ENCODE data around the gene NT5DC3. TPM values are rescaled to one million over a fixed set of nuclear protein-coding genes. Genes with fewer than 3 reads are reported as not detected.

The NT5DC3 gene
- total and polyA plus RNA-seq, 2 of the 13 experiments (the other 11 are each of a cell fraction or from before 2014, with no cell fraction given): 3.2 to 6.6 TPM

DNA sequence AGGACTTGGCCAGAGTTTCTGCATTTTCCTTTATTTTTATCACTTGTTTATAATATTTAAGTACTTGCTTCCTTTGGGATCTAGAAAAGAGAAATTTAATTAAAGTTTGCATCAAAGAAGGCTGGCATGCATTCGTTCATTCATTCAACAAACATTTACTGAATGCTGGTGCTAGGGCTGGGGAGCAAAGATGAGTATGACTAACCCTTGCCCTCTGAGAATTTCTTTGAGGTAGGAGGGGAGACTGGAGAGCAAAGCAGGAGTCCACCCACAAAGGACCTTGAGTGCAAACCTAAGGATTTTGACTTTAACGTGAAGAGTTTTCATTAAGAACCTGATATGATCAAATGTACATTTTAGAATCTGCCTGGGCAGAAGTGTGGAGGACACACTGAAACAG lies 16.1 kb upstream of the NT5DC3 start (continued):
- TF ChIP-seq BATF2 (CRISPR knock-in tag; IDR thresholded peaks at IDR 0.05): no peak
- TF ChIP-seq ZMYM3 (CRISPR knock-in tag; IDR thresholded peaks at IDR 0.05): 0 out of 2 replicates have a peak, but pooled peaks have one; percentile 13
- TF ChIP-seq LCORL (IDR thresholded peaks at IDR 0.05): no peak
- 0 out of 2 replicates have a peak, but pooled peaks have one; percentile 50 for TF ChIP-seq LCORL (CRISPR knock-in tag; IDR thresholded peaks at IDR 0.05)
- TF ChIP-seq MAFG (CRISPR knock-in tag; IDR thresholded peaks at IDR 0.05): no peak
- TF ChIP-seq, protein P1, sequence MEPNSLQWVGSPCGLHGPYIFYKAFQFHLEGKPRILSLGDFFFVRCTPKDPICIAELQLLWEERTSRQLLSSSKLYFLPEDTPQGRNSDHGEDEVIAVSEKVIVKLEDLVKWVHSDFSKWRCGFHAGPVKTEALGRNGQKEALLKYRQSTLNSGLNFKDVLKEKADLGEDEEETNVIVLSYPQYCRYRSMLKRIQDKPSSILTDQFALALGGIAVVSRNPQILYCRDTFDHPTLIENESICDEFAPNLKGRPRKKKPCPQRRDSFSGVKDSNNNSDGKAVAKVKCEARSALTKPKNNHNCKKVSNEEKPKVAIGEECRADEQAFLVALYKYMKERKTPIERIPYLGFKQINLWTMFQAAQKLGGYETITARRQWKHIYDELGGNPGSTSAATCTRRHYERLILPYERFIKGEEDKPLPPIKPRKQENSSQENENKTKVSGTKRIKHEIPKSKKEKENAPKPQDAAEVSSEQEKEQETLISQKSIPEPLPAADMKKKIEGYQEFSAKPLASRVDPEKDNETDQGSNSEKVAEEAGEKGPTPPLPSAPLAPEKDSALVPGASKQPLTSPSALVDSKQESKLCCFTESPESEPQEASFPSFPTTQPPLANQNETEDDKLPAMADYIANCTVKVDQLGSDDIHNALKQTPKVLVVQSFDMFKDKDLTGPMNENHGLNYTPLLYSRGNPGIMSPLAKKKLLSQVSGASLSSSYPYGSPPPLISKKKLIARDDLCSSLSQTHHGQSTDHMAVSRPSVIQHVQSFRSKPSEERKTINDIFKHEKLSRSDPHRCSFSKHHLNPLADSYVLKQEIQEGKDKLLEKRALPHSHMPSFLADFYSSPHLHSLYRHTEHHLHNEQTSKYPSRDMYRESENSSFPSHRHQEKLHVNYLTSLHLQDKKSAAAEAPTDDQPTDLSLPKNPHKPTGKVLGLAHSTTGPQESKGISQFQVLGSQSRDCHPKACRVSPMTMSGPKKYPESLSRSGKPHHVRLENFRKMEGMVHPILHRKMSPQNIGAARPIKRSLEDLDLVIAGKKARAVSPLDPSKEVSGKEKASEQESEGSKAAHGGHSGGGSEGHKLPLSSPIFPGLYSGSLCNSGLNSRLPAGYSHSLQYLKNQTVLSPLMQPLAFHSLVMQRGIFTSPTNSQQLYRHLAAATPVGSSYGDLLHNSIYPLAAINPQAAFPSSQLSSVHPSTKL (CRISPR knock-in tag; IDR thresholded peaks at IDR 0.05): peak; percentile 31; the same call in 1 of the 2 replicates
- no peak for TF ChIP-seq ZNF496 (CRISPR knock-in tag; IDR thresholded peaks at IDR 0.05; ENCODE audit: insufficient replicate concordance)
- no peak for TF ChIP-seq NR0B2 (CRISPR knock-in tag; IDR thresholded peaks at IDR 0.05)
- TF ChIP-seq ZNF3 (CRISPR knock-in tag; IDR thresholded peaks at IDR 0.05): peak; percentile 97
- TF ChIP-seq DNMT1 (CRISPR knock-in tag; IDR thresholded peaks at IDR 0.05): no peak
- TF ChIP-seq CCAR2 (optimal IDR thresholded peaks at IDR 0.05; ENCODE audit: low read depth, low read length): no peak
- TF ChIP-seq KDM1A (CRISPR knock-in tag; IDR thresholded peaks at IDR 0.05): no peak
- no peak for TF ChIP-seq ZNF337 (CRISPR knock-in tag; IDR thresholded peaks at IDR 0.05; ENCODE audit: borderline replicate concordance, low read depth)
- no peak for TF ChIP-seq YEATS2 (CRISPR knock-in tag; IDR thresholded peaks at IDR 0.05; ENCODE audit: borderline replicate concordance)
- no peak for TF ChIP-seq ZNF557 (CRISPR knock-in tag; IDR thresholded peaks at IDR 0.05)
- TF ChIP-seq HNRNPL (IDR thresholded peaks at IDR 0.05; ENCODE audit: low read depth, low read length): no peak

All from HepG2 (cell line).